Neural progenitor cell (in vitro differentiated cells): Measurements from ENCODE around the gene PSMC1. TPM values are rescaled to one million over a fixed set of nuclear protein-coding genes. Genes with fewer than 3 reads are reported as not detected.

Experiments
- DNase-seq: peaks from one replicate; pipeline ENCODE4 v3.0.0-alpha.2; 2016; ENCODE audit warnings: low spot score
- H2AFZ ChIP-seq: fragments of 200-600 bp; sonication (generic); replicated peaks from 2 replicates; pipeline ENCODE4 v1.6.1; 2016; ENCODE audit warnings: antibody characterized with exemption
- H3F3A ChIP-seq: fragments of 200-600 bp; sonication (generic); 2 replicates; pipeline ENCODE4 v1.6.1; 2016; ENCODE audit warnings: antibody characterized with exemption, low read depth
- H3K27ac ChIP-seq: fragments of 200-600 bp; sonication (generic); 2 replicates; pipeline ENCODE4 v1.5.1; 2016; ENCODE audit warnings: mild to moderate bottlenecking
- H3K27me3 ChIP-seq: fragments of 200-600 bp; sonication (generic); 2 replicates; pipeline ENCODE4 v1.6.1; 2016; ENCODE audit warnings: mild to moderate bottlenecking, moderate library complexity
- H3K36me3 ChIP-seq: fragments of 200-600 bp; sonication (generic); 2 replicates; pipeline ENCODE4 v1.5.1; 2016
- H3K4me1 ChIP-seq: fragments of 200-600 bp; sonication (generic); 2 replicates; pipeline ENCODE4 v1.6.1; 2016; ENCODE audit warnings: mixed run types
- H3K4me2 ChIP-seq: fragments of 200-600 bp; sonication (generic); 2 replicates; pipeline ENCODE4 v1.6.1; 2016
- H3K4me3 ChIP-seq: fragments of 200-600 bp; sonication (generic); 2 replicates; pipeline ENCODE4 v1.5.1; 2016
- H3K79me2 ChIP-seq: fragments of 200-600 bp; sonication (generic); 2 replicates; pipeline ENCODE4 v1.6.1; 2016; ENCODE audit warnings: low read depth
- H3K9ac ChIP-seq: fragments of 200-600 bp; sonication (generic); 2 replicates; pipeline ENCODE4 v1.6.1; 2016
- H3K9me3 ChIP-seq: fragments of 200-600 bp; sonication (generic); 2 replicates; pipeline ENCODE4 v1.5.1; 2016; ENCODE audit warnings: low read depth
- H4K20me1 ChIP-seq: fragments of 200-600 bp; sonication (generic); 2 replicates; pipeline ENCODE4 v1.6.1; 2016; ENCODE audit warnings: low read depth
- H3K27ac Mint-ChIP-seq: 3 replicates; pipeline ENCODE4 v1.8.0; 2021; ENCODE audit warnings: mixed read lengths
- H3K27me3 Mint-ChIP-seq: 2 replicates; pipeline ENCODE4 v1.8.0; 2022; ENCODE audit warnings: low read depth, mild to moderate bottlenecking, inconsistent platforms, moderate library complexity, mixed read lengths; ENCODE audit not compliant: insufficient read depth
- H3K36me3 Mint-ChIP-seq: 3 replicates; pipeline ENCODE4 v1.8.0; 2021; ENCODE audit warnings: mixed read lengths
- H3K4me1 Mint-ChIP-seq: 3 replicates; pipeline ENCODE4 v1.8.0; 2021; ENCODE audit warnings: mixed read lengths
- H3K4me3 Mint-ChIP-seq: 3 replicates; pipeline ENCODE4 v1.8.0; 2021; ENCODE audit warnings: mild to moderate bottlenecking, moderate library complexity, mixed read lengths
- H3K9me3 Mint-ChIP-seq: 3 replicates; pipeline ENCODE4 v1.8.0; 2020; ENCODE audit warnings: mixed read lengths
- EZH2 ChIP-seq: fragments of 200-600 bp; sonication (generic); IDR thresholded peaks from 2 replicates; pipeline ENCODE4 v1.6.1; 2017; ENCODE audit warnings: antibody characterized with exemption, mild to moderate bottlenecking, moderate library complexity
- EZH2phosphoT487 ChIP-seq: fragments of 200-600 bp; sonication (generic); IDR thresholded peaks from 2 replicates; pipeline ENCODE4 v1.6.1; 2017; ENCODE audit warnings: antibody characterized with exemption
- total RNA-seq: library from RNA; depleted of rRNA; stranded (reverse); fragments of >200 nt; gene quantifications from 2 replicates; pipeline ENCODE4 v1.2.3, GENCODE V29; 2015; ENCODE audit warnings: low replicate concordance
- TF ChIP-seq, protein P1 (sequence below): fragments of 200-600 bp; sonication (generic); IDR thresholded peaks from 2 replicates; pipeline ENCODE4 v1.5.1; 2017; ENCODE audit warnings: antibody characterized with exemption, mild to moderate bottlenecking

PSMC1 gene
- total RNA-seq, 1 donor from 2014 or later = 233 TPM

DNA sequence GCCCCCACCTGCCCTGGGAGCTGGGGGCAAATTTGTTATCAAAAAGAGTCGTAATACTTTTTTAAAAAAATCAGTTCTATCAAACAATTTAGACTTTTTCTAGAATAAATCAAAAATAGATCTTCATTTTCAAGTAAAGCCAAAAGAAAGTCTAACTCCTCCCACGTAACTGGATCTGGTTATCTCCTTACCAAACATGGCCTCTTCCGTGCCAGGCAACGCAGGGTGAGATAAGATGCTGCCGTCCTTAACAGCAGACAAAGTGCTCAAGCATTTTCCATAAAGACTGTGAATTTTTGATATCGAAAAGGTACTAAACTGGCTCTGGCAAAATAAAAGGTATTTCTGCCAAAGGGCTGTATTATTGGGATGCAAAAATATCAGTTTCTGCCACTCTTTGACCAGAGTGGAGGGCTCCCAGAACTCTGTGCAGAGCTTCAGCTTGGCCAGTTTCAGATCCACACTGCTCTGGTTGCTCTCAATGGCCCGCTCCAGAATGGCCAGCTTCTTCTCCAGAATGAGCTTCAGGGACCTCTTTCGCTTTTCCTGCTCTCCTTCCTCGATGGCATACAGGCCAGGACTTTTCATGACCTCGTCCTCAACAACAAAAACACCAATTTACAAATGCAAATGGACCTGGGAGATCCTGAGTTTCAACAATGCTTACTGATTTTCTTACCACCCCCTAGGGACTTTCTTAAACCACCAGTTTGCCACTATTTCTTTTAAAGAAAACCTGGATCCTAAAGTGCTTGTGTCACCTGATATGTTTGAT is 46.4 kb downstream of the PSMC1 start:
- Histone ChIP-seq H3K27me3 (no peaks in the 10 kb centered on the region), H2AFZ (no peak overlapping the region), H4K20me1 (no peaks in the 10 kb centered on the region), H3K79me2 (no peaks in the 10 kb centered on the region), H3K9ac (no peak overlapping the region), H3K4me2 (no peak overlapping the region), H3K36me3 (no peaks in the 10 kb centered on the region), H3K27ac (no peak overlapping the region), H3K4me1 (no peaks in the 10 kb centered on the region), H3F3A (peaks cover 6% of the 10 kb centered on the region), H3K4me3 (no peak overlapping the region), H3K9me3 (no peaks in the 10 kb centered on the region)
- Mint-ChIP-seq H3K36me3 (peaks cover 10% of the 10 kb centered on the region), H3K27me3 (no peaks in the 10 kb centered on the region), H3K4me1 (no peaks in the 10 kb centered on the region), H3K9me3 (no peaks in the 10 kb centered on the region), H3K27ac (no peak overlapping the region), H3K4me3 (no peak overlapping the region)
- TF ChIP-seq EZH2 = no peak
- no peak for TF ChIP-seq EZH2phosphoT487
- TF ChIP-seq, protein P1, sequence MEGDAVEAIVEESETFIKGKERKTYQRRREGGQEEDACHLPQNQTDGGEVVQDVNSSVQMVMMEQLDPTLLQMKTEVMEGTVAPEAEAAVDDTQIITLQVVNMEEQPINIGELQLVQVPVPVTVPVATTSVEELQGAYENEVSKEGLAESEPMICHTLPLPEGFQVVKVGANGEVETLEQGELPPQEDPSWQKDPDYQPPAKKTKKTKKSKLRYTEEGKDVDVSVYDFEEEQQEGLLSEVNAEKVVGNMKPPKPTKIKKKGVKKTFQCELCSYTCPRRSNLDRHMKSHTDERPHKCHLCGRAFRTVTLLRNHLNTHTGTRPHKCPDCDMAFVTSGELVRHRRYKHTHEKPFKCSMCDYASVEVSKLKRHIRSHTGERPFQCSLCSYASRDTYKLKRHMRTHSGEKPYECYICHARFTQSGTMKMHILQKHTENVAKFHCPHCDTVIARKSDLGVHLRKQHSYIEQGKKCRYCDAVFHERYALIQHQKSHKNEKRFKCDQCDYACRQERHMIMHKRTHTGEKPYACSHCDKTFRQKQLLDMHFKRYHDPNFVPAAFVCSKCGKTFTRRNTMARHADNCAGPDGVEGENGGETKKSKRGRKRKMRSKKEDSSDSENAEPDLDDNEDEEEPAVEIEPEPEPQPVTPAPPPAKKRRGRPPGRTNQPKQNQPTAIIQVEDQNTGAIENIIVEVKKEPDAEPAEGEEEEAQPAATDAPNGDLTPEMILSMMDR = no peak
- no peak for DNase-seq

DNA sequence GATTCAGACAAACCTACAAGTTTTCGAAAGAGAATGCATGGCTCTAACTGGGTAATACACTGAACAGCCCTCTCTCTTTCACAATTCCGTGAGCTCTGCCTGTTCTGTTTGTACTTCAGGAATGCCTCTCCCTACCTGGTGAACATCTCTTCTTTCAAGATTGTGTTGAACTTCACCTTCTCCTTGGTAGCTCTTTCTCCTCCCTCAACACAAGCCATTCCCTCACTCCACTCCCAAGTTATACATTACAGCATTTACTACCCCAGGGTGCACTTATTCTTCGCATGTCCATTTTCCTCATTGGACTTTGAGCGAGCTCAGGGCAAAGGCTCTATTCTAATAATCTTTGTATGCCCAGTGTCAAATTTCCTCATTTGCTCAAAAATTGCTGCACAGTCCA is 47.1 kb downstream of the PSMC1 start:
- Histone ChIP-seq H3K27me3 (no peaks in the 10 kb centered on the region), H3K27ac (no peak overlapping the region), H3K4me2 (no peak overlapping the region), H3K4me3 (no peak overlapping the region), H2AFZ (no peak overlapping the region), H4K20me1 (no peaks in the 10 kb centered on the region), H3K79me2 (no peaks in the 10 kb centered on the region), H3K36me3 (no peaks in the 10 kb centered on the region), H3K9ac (no peak overlapping the region), H3K4me1 (no peaks in the 10 kb centered on the region), H3K9me3 (no peaks in the 10 kb centered on the region), H3F3A (peaks cover 6% of the 10 kb centered on the region)
- no peaks in the 10 kb centered on the region for H3K9me3 Mint-ChIP-seq
- H3K27me3 Mint-ChIP-seq = no peaks in the 10 kb centered on the region
- H3K4me3 Mint-ChIP-seq = no peak overlapping the region
- TF ChIP-seq, protein P1 = no peak
- TF ChIP-seq EZH2phosphoT487 (no peak), EZH2 (no peak)
- no peaks in the 10 kb centered on the region for H3K4me1 Mint-ChIP-seq
- no peak for DNase-seq
- no peak overlapping the region for H3K27ac Mint-ChIP-seq
- peaks cover 10% of the 10 kb centered on the region for H3K36me3 Mint-ChIP-seq

DNA sequence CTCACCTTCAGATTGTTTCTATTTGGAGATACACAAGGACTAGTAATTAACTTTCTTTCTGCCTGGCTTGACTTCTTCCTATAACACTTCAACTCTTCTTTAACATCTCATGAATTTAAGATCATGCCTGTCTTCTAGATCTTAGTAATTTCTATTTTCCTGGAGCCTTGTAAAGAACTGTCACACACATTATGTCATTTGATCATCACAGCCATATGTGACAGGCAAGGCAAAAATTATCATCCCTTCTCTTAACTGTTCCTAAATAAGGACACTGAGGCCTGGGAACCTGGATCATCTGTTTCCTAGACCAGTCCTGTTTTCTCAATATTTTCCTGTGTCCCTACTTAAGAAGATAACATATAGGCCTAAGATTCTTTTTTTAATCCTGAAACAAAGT is 48.1 kb downstream of the PSMC1 start:
- H3K4me1 Mint-ChIP-seq = no peaks in the 10 kb centered on the region
- no peak overlapping the region for H3K27ac Mint-ChIP-seq
- H4K20me1 ChIP-seq = no peaks in the 10 kb centered on the region
- H3K4me1 ChIP-seq = no peaks in the 10 kb centered on the region
- no peak overlapping the region for H3K4me3 Mint-ChIP-seq
- TF ChIP-seq EZH2 = no peak
- TF ChIP-seq, protein P1 = no peak
- no peak for TF ChIP-seq EZH2phosphoT487
- peaks cover 6% of the 10 kb centered on the region for H3F3A ChIP-seq
- H3K27ac ChIP-seq = no peak overlapping the region
- H2AFZ ChIP-seq = no peak overlapping the region
- no peaks in the 10 kb centered on the region for H3K9me3 Mint-ChIP-seq
- H3K27me3 ChIP-seq = no peaks in the 10 kb centered on the region
- H3K9ac ChIP-seq = no peak overlapping the region
- no peak for DNase-seq
- H3K4me3 ChIP-seq = no peak overlapping the region
- H3K79me2 ChIP-seq = no peaks in the 10 kb centered on the region
- no peaks in the 10 kb centered on the region for H3K9me3 ChIP-seq
- H3K27me3 Mint-ChIP-seq = no peaks in the 10 kb centered on the region
- H3K36me3 Mint-ChIP-seq = peaks cover 10% of the 10 kb centered on the region
- H3K36me3 ChIP-seq = no peaks in the 10 kb centered on the region
- no peak overlapping the region for H3K4me2 ChIP-seq
